Glomerular visceral epithelial cell (primary cell): ENCODE measurements around the gene WDR93.
A peak's percentile ranks its signal among the peaks of the same experiment; 100 is the strongest.
"Not testable (repeated sequence)": the region's sequence is repeated elsewhere in the genome, so short reads cannot be mapped to it uniquely, and the experiment has no call there.

Source experiments
- DNase-seq: peaks from one replicate; pipeline ENCODE4 v3.0.0-alpha.2; 2016; ENCODE audit errors: extremely low spot score

WDR93 gene

DNA sequence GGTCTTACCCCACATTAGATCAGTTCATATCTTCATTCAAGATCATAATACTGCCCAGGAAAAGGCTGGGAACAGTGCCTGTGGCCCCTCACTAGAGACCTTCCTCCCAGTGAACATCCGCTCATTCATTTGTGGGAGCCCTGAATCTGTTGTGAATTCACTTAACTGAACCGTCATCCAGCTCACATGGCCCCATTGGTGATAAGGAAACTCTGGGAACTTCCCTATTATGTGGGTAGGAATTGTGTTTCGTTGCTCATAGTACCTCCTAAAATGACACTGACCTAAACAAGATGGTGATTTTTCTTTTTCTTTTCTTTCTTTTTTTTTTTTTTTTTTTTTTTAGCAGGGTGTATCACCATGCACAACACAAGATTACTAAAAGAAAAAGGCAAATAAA is 78.8 kb downstream of the WDR93 start:
- DNase-seq: no peak

DNA sequence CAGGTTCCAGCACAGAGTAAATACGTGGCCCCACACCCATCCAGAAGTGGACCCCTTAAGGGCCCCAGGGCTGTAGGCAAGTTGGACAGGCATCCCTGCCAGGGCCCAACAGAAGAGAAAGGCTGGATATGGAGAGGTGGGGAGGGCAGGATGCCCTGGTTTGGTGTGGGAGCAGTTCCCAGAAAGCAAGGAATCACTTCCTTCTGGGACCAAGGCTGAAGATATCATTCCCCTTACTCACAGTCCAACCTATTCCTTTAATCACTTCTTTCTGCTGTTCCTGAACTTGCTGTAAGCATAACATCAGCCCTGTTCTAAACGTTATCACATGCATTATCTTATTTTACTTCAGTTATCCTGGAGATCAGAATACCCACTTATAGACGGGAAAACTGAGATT is 79.4 kb downstream of the WDR93 start:
- no peak for DNase-seq

DNA sequence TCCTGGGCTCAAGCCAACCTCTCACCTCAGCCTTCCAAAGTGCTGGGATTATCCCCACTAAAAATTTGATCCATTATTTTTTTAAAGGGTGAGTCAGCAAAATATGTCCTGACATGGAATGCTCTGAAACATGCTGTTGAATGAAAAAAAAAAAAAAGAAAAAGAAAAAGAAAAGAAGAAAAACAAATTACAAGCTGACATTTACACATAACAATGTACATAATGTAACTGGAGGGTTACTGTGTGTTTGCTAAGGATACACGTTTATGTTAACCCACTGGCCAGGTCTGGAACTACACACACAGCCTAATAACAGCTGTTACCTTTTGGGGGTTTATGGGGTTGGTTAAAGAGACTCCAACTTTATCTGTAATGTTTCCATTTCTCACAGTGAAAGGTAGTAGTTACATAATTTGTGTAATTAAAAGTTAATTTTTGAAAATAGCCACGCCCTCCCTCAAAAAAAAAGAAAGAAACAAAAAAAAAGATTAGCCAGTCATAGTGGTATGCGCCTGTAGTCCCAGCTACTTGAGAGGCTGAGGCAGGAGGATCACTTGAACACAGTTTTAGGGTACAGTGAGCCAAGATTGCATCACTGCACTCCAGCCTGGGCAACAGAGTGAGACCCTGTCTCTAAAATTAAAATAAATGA is 82.4 kb downstream of the WDR93 start:
- DNase-seq: no peak

DNA sequence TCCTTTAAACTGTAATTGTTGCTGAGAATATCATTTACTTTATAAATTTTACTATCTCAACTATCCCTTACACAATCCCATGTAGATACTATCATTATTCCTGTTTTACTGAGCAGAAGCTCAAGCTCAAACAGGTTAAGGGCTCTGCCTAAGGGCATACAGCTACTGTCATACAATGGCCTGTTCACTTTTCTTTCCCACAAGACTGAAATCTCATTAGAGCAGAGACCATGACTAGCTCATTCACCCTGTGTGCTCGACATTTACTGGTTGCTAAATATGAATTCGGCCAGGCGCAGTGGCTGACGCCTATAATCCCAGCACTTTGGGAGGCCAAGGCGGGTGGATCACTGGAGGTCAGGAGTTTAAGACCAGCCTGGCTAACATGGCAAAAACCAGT is 83.9 kb downstream of the WDR93 start:
- DNase-seq: no peak

DNA sequence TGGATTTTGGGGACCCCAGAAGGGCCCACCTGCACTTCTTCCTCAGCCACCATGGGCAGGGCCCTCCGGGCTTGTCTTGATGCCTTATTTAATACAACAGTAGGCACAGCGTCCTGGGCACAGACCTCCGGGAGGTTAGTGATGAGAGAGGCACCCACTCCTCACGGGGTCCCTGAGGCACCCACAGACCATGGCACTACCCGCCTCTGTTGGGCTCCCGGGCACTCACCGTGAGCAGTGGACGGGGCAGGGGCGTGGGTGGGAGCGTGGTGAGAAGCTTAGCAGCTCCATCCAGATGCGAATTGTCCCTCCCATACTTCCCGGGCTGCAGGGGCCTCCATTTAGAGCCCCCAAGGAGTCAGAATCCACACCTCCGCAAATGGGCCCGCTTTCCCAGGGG is 85.2 kb downstream of the WDR93 start:
- DNase-seq: no peak

DNA sequence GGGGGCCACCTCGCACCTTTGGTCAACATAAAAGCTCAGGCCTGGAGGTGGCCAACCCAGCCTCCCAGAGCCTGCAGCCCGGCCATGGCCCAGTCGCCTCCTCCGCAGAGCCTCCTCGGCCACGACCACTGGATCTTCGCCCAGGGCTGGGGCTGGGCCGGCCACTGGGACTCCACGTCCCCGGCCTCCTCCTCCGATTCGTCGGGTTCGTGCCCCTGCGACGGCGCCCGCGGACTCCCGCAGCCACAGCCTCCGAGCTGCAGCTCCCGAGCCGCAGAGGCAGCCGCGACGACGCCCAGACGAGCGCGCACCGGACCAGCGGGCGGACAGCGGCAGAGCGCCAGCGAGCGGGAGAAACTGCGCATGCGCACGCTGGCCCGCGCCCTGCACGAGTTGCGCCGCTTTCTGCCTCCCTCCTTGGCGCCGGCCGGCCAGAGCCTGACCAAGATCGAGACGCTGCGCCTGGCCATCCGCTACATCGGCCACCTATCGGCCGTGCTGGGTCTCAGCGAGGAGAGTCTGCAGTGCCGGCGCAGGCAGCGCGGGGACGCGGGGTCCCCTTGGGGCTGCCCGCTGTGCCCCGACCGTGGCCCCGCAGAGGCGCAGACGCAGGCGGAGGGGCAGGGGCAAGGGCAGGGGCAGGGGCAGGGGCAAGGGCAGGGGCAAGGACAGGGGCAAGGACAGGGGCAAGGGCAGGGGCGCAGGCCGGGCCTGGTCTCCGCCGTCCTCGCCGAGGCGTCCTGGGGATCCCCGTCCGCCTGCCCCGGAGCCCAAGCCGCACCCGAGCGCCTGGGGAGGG is 85.9 kb downstream of the WDR93 start, which contains the start of gene MESP2:
MESP2 (plus strand) TSS at position 59 of the 799 bp plus-strand sequence; CDS start at position 85, 26 bp downstream.
- peak; percentile 73 for DNase-seq

DNA sequence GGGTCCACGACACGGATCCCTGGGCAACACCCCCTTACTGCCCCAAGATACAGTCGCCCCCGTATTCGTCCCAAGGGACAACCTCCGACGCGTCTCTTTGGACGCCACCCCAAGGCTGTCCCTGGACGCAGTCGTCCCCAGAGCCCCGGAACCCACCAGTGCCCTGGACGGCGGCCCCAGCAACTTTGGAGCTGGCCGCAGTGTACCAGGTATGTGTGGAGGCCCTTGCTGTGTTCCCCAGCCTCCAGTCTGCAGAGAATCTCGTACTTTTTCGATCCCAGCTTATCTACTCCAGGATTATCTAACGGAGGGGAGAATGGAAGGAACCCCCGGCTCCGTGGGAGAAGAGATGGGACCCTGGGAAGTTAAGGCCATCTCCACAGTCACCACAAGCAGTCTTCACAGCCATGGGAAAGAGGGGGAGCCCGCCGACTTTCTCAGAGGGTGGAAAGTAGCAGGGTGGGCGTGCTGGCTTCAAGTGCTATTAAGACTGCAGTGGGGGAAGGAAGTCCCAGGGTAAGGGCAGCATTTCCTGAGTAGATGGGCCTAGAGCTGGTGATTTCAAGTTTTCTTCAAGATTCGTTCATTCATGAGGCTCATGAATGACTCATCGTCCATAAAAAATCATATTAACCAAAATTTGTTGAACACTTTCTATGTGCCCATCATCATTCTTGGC is 86.6 kb downstream of the WDR93 start:
- DNase-seq: no peak

DNA sequence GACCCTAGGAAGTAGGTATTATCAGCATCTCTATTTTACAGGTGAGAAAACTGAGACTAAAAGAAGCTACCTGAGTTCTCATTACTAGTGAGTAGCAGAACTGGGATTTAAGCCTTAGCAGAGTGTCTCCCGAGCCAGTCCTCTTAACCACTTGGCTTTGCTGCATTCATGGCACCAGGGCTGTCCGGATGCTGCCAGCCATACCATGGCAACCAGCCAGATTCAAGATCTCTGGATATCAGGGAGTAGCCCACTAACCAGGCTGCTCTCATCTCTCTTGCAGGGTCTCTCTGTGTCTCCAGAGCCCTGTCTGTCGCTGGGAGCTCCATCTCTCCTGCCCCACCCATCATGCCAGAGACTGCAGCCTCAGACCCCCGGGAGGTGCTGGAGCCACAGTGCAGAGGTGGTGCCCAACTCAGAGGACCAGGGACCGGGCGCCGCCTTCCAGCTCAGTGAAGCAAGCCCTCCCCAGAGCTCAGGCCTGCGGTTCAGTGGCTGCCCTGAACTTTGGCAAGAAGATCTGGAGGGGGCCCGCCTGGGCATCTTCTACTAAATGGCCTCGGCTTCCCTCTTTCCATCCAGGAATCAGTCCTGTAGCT is 87.3 kb downstream of the WDR93 start:
- peak; percentile 28 for DNase-seq

DNA sequence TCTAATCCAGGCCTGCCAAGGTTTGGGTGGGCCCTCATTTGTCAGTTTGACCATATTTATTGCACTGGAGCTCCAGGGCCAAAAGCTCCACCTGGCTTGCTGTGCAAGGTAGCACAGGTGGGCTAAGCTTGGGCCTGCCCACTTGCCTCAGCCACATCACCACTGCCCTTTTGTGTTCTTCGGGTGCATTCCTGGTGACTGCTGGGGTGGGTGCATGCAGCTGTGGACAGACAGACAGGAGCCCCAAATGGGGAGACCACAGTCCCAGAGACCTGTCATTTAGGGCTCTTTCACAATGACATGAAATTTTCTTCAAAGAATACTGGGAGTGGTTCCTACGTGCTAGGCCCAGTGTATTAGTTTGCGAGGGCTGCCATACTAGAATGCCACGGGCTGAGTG is 88.2 kb downstream of the WDR93 start:
- no peak for DNase-seq

DNA sequence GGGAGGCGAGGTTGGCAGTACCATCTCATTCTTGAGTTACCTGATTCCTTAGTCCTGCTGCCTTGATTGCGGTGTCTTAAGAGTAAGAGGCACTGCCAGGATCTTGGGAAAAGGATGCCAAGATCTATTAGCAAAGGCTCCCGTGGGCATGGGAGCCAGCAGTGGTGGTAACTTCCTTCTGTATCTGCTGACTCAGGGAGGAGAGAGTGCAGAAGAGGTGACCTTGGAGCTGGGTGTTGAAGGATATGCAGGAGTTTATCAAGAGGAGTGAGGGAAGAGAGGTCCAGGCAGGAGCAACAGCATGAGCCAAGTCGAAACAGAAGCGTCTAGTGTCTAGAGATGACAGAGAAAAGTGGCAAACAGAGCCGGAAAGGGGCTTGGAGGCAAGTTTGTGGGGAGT is 90.0 kb downstream of the WDR93 start:
- DNase-seq: no peak

DNA sequence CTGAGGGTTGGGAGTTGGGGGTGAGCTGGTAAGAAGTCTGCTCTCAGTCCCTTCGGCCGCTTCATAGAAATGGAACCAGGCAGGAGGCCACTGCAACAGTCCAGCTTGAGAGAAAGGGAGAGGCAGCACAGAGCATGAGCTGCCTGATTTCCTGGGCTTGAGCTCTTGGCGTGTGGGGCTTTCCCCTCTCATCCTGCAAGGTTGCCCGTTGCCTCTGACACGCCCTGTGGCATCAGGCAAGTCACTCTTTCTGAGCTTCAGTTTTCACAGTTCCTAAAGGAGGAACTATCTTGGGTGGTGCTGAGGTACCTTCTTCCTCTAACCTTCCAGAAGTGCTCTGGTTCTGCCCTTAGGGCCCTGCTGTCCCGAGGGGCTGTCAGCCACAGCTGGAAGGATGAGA is 90.4 kb downstream of the WDR93 start:
- no peak for DNase-seq

DNA sequence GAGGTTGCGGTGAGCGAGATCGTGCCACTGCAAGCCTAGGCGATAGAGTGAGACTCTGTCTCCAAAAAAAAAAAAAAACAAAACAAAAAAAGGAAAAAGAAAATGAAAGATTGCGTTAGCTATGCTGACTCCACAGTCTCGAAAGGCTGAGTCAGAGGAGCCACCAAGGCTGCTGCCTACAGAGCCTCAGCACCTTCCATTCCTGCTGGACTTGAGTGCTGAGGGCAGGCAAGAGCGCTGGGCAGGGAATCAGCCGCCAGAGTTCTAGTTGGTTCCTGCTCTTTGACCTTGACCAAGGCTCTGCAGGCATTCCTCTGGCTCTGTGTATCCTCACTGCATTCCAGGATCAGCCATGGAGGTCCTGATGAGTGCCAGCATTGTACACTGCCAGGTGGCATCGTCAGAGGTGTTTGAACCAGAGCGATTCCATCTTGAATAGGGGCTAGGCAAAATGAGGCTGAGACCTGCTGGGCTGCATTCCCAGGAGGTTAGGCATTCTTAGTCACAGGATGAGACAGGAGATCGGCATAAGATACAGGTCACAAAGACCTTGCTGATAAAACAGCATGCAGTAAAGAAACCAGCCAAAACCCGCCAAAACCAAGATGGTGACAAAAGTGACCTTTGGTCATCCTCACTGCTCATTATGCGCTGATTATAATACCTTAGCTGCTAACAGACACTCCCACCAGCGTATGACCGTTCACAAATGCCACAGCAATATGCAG is 91.4 kb downstream of the WDR93 start:
- DNase-seq: peak; percentile 33

DNA sequence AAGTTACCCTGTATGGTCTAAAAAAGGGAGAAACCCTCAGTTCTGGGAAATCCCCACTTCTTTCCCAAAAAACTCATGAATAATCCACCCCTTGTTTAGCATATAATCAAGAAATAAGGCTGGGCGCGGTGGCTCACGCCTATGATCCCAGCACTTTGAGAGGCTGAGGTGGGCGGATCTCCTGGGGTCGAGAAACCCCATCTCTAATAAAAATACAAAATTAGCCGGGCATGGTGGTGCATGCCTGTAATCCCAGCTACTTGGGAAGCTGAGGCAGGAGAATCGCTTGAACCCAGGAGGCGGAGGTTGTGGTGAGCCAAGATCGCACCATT is 92.0 kb downstream of the WDR93 start:
- DNase-seq: not testable (repeated sequence)

DNA sequence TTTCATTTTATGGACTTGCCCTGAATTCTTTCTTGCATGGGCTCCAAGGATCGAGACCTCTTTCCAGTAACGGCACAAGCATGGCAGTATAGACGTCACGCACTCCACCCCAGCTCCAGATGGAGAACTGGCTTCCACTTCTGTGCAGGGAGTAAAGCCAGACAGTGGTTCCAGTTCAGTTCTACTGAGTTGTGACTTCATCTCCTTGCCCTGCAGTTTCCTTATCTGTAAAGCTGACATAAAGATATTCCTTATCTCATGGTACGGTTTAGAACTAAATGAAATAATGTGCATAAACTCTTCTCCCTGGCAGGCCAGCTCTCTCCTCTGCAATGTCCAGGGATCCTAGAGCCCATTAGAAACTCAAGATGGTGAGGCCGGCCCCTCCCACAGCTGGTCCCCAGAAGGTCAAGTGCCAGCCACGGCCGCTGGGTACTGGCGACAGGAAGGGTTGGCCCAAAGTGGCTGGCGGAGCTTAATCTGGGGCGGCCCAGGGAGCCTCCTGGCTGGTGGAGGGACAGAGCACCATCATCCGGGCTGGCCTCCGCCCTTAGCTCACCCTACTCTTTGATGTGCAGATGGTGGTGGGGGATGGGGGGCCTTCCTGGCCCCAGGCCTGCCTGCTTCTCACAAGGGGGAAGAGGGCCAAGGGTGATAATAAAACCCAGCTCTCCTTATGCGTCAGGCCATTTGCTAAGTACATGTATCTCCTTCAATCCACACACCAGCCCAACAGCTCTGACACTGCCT is 92.7 kb downstream of the WDR93 start:
- no peak for DNase-seq

DNA sequence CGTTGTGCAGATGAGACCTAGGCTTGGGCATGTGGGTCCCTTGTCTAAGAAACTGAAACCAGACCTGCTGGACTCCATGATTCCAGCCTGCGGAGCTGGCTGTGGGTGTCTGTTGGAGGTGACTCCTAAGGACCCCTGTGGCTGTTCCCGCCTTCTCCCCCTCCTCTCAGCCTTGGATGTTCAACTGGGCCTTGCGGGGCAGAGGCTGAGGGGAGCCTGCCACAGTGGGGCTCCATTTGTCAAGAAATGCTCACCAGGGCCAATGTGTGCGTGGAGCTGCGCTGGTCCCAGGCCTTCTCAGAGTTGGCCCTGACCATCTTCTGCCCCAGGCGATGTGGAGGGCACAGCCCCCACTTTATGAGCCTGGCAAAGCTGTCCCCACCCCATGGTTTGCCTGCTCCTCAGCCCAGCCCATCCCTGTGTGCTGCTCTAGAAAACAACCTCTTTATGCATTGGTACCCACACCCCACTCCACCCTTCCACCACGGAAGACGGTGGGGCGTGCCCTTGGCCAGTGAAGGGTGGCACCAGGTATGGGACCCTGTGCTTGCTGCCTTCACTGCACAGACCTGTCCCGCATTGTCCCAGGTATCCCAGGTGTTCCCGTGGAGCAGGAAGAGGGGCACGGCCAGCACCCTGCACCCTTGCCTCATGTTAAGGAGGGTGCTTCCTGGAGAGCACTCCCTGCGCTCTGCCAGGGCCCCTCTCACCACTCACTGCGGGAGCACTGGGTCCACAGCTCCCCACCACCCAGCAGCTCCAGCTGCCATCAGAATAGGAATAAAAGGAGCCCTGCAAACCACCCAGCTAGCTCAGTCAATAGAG is 93.5 kb downstream of the WDR93 start:
- DNase-seq: no peak

DNA sequence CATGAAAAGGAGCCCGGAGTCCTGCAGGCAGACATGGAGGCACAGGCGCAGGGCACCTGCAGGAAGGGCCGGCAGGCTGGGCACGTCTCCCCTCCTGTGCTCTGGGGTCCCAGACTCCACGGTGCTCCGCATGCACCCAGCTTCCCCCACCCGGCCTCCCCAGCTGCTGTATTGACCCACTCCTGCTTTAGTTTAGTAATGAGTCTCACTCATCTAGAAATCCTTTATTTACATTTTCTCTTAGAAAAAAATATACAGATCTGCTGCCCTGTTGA is 94.0 kb downstream of the WDR93 start:
- DNase-seq: no peak

DNA sequence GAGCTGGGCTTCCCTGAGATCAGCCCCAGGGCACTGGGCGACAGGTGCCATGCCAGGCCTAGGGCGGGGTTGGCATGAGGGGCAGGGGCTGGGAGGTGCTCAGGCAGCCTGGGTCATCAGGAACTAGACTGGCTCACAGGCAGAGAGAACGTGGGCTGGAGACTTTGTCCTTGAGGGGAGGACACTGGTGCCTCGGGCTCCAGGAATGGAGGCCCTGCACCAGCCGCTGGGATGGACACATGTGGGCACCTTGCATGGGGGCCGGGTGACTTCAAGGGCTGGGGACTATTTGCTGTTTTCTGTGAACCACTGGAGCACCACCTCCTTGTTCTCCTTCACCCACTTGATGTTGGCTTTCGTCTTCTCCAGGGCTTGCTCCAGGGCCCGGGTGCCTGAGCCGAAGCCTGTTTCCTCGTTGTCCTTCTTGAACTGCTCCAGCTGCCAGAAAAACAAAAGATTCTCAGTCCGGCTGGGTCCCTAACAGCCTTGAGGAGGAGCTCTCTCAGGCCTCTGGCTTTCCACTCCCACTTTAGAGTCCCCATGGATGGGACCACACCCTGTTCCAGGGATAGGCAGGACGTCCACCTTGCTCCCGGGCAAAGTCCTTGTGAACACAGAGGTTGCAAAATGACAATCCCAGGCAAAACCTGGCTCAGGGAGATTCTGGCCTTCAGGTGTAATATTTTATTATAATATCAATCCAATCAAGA is 94.6 kb downstream of the WDR93 start:
- DNase-seq: no peak

DNA sequence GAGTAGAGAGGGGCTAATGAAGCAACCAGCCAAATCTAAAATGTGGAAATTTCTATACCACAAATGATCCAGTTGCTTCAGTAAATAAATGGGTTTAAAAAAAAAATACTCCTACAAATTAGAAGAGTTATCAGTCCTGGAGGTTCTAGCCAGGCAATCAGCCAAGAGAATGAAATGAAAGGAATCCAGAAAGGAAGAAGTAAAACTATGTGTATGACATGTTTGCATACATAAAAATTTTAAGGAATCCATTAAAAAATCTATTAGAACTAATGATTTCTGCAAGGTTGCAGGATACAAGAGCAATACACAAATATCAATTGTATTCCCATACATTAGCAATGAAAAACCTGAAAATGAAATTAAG is 95.1 kb downstream of the WDR93 start:
- DNase-seq: no peak

DNA sequence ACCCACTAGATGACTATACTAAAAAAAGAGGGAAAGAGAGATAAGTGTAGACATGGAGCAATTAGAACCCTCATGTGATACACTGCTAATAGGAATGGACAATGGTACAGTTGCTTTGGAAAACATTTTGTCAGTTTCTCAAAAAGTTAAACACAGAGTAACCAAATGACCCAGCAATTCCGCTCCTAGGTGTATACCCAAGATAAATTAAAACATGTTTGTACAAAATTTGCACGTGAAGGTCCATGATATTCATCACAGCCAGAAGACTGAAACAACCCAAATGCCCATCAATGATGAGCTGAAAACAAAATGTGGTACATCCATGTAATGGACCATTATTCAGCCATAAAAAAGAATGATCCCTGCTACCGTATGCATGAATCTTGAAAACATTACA is 97.3 kb downstream of the WDR93 start:
- DNase-seq: no peak

DNA sequence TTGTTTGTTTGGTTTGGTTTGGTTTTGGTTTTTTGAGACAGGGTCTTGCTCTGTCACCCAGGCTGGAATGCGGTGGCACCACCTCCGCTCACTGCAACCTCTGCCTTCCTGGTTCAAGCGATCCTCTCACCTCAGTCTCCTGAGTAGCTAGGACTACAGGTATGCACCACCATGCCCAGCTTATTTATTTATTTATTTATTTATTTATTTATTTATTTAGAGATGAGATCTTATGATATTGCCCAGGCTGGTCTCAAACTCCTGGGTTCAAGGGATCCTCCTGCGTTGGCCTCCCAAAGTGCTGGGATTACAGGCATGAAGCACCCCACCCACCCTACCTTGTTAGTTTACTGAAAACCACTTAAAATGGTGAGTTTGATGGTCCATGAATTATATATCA is 98.0 kb downstream of the WDR93 start:
- DNase-seq: not testable (repeated sequence)
